Stimulated activated CD4-positive, alpha-beta T cell treated with anti-CD3 and anti-CD28 coated beads, Interleukin-1b, Interleukin-23, amount 100 ng/mL, for 4 hours (primary cell): ENCODE results near the gene COL23A1.

Experiments used
- DNase-seq, 2 donors: peaks; one replicate each; pipeline ENCODE4 v3.0.0-alpha.2; 2020; ENCODE audit warnings: low read depth in 2 of 2

Gene COL23A1

GRCh38 chr5:178532236-178532635 is 58.0 kb downstream of the COL23A1 start:
- no peak for DNase-seq

GRCh38 chr5:178531786-178532185 is 58.4 kb downstream of the COL23A1 start:
- DNase-seq, result no peak

GRCh38 chr5:178530526-178530925 is 59.7 kb downstream of the COL23A1 start:
- no peak for DNase-seq

- DNase-seq, result no peak
Measured at GRCh38 chr5:178529080-178529479, 61.1 kb downstream of the COL23A1 start.

GRCh38 chr5:178527458-178528307 is 62.5 kb downstream of the COL23A1 start:
- DNase-seq, result no peak

GRCh38 chr5:178526773-178527457 is 63.3 kb downstream of the COL23A1 start:
- DNase-seq, result no peak

GRCh38 chr5:178525906-178526732 is 64.1 kb downstream of the COL23A1 start:
- DNase-seq, result no peak

GRCh38 chr5:178524093-178524882 is 65.9 kb downstream of the COL23A1 start:
- DNase-seq, result no peak

GRCh38 chr5:178522361-178522760 is 67.8 kb downstream of the COL23A1 start:
- no peak for DNase-seq

GRCh38 chr5:178520851-178521250 is 69.3 kb downstream of the COL23A1 start:
- no peak for DNase-seq

GRCh38 chr5:178519804-178520203 is 70.4 kb downstream of the COL23A1 start:
- no peak for DNase-seq

- DNase-seq, result no peak
Measured at GRCh38 chr5:178519155-178519554, 71.0 kb downstream of the COL23A1 start.

- DNase-seq, result no peak
Measured at GRCh38 chr5:178516504-178517235, 73.5 kb downstream of the COL23A1 start.

- DNase-seq, result no peak
Measured at GRCh38 chr5:178515776-178516503, 74.3 kb downstream of the COL23A1 start.

GRCh38 chr5:178514851-178515418 is 75.3 kb downstream of the COL23A1 start:
- DNase-seq, result no peak

- DNase-seq, result no peak
Measured at GRCh38 chr5:178511172-178511571, 79.0 kb downstream of the COL23A1 start.

GRCh38 chr5:178509491-178510057 is 80.6 kb downstream of the COL23A1 start:
- no peak for DNase-seq

GRCh38 chr5:178507151-178507932 is 82.9 kb downstream of the COL23A1 start:
- no peak for DNase-seq
